K562 (cell line): ENCODE measurements around the gene PAF1. TPM values are rescaled to one million over a fixed set of nuclear protein-coding genes. Genes with fewer than 3 reads are reported as not detected.
A peak's percentile ranks its signal among the peaks of the same experiment; 100 is the strongest.

Experiments
- BCOR ChIP-seq: fragments of 450-650 bp; IDR thresholded peaks from 2 replicates; pipeline ENCODE4 v1.6.1; 2016
- GABPA ChIP-seq: fragments of 200-800 bp; sonication (Bioruptor generic); conservative IDR thresholded peaks from 2 replicates; pipeline ENCODE4 v1.6.1; 2016; ENCODE audit warnings: low read depth, missing genetic modification characterization, missing compliant biosample characterization
- HDGF ChIP-seq: fragments of 450-650 bp; IDR thresholded peaks from 2 replicates; pipeline ENCODE4 v1.6.1; 2016
- HOXB6 ChIP-seq: fragments of 250-450 bp; sonication (Bioruptor Pico); IDR thresholded peaks from 2 replicates; pipeline ENCODE4 v1.5.1; 2022; ENCODE audit warnings: mild to moderate bottlenecking, borderline replicate concordance
- KDM1A ChIP-seq, 2 experiments: fragments of 450-650 bp; IDR thresholded peaks; 2 replicates each; pipeline ENCODE4 v1.6.1; 2016; ENCODE audit warnings: mild to moderate bottlenecking in 2 of 2
- MECOM ChIP-seq: fragments of 250-450 bp; sonication (Bioruptor Pico); IDR thresholded peaks from 2 replicates; pipeline ENCODE4 v1.8.0; 2022; ENCODE audit warnings: inconsistent platforms
- NR2C2 ChIP-seq, 2 experiments: fragments of 200-800 bp in 1 of 2; sonication (Bioruptor generic) in 1 of 2; sonication (generic) in 1 of 2; formaldehyde crosslinking in 1 of 2; IDR thresholded peaks; 2 replicates each; pipeline versions ENCODE4 v1.6.1 to v1.8.0; 2016 to 2022; ENCODE audit warnings: mild to moderate bottlenecking in 1 of 2, missing compliant biosample characterization in 1 of 2, missing genetic modification characterization in 1 of 2, missing genetic modification reagents in 1 of 2
- RBM14 ChIP-seq: fragments of 200-400 bp; formaldehyde crosslinking; IDR thresholded peaks from 2 replicates; pipeline ENCODE4 v1.6.1; 2018; ENCODE audit warnings: low read depth, mild to moderate bottlenecking, low read length, moderate library complexity, borderline replicate concordance; ENCODE audit not compliant: insufficient read depth
- RBM17 ChIP-seq: fragments of 200-400 bp; formaldehyde crosslinking; IDR thresholded peaks from 2 replicates; pipeline ENCODE4 v1.6.1; 2017; ENCODE audit warnings: low read depth, mild to moderate bottlenecking, low read length, borderline replicate concordance
- RCOR1 ChIP-seq, 2 experiments: IDR thresholded peaks; 2 replicates each; pipeline ENCODE4 v1.6.1; 2012; ENCODE audit warnings: low read depth in 2 of 2, low read length in 2 of 2, borderline replicate concordance in 1 of 2, improper control_type of control experiment in 1 of 2
- RUNX1 ChIP-seq: sonication (generic); IDR thresholded peaks from 2 replicates; pipeline ENCODE4 v1.6.1; 2016; ENCODE audit warnings: antibody characterized with exemption, low read depth
- SAFB2 ChIP-seq: fragments of 200-400 bp; formaldehyde crosslinking; IDR thresholded peaks from 2 replicates; pipeline ENCODE4 v1.6.1; 2018; ENCODE audit warnings: borderline replicate concordance, low read length, low read depth, moderate library complexity; ENCODE audit not compliant: severe bottlenecking
- SMARCA4 ChIP-seq: fragments of 450-650 bp; IDR thresholded peaks from 2 replicates; pipeline ENCODE4 v1.6.1; 2016
- SOX6 ChIP-seq: fragments of 450-650 bp; IDR thresholded peaks from 2 replicates; pipeline ENCODE4 v1.6.1; 2014; ENCODE audit warnings: mild to moderate bottlenecking
- SRSF7 ChIP-seq: fragments of 200-400 bp; formaldehyde crosslinking; optimal IDR thresholded peaks from 2 replicates; pipeline ENCODE3; 2017; ENCODE audit warnings: mild to moderate bottlenecking, low read depth, low read length
- TAL1 ChIP-seq: fragments of 450-650 bp; IDR thresholded peaks from 2 replicates; pipeline ENCODE4 v1.6.1; 2016; ENCODE audit warnings: mild to moderate bottlenecking
- TEAD2 ChIP-seq: fragments of 450-650 bp; IDR thresholded peaks from 2 replicates; pipeline ENCODE4 v1.6.1; 2016; ENCODE audit warnings: missing genetic modification characterization, control low read depth, missing compliant biosample characterization
- ZBTB8A ChIP-seq: fragments of 450-650 bp; IDR thresholded peaks from 2 replicates; pipeline ENCODE4 v1.6.1; 2018; ENCODE audit warnings: mild to moderate bottlenecking, moderate library complexity; ENCODE audit not compliant: partially characterized antibody
- ZFP1 ChIP-seq: fragments of 450-650 bp; formaldehyde crosslinking; IDR thresholded peaks from 2 replicates; pipeline ENCODE4 v1.4.0; 2020; ENCODE audit warnings: mild to moderate bottlenecking, mixed read lengths
- ZFPM2 ChIP-seq: fragments of 250-450 bp; sonication (Bioruptor Pico); IDR thresholded peaks from 2 replicates; pipeline ENCODE4 v1.5.1; 2022; ENCODE audit warnings: mild to moderate bottlenecking
- ZKSCAN3 ChIP-seq: fragments of 250-450 bp; sonication (Bioruptor Pico); IDR thresholded peaks from 2 replicates; pipeline ENCODE4 v1.4.0; 2020
- polyA plus RNA-seq, 8 experiments: library from polyadenylated mRNA; depleted of rRNA in 4 of 8; stranded (reverse) in 5 of 8; unstranded in 3 of 8; fragments of >200 nt; fragmentation: Nextera tagmentation in 2 of 8; fragmentation: Illumina TruSeq in 1 of 8; extraction: Ambion mirVana in 2 of 8; extraction: Trizol in 1 of 8; gene quantifications; 2 replicates each; pipeline versions ENCODE4 v1.2.1 to v1.2.3, GENCODE V29; 2011 to 2014; ENCODE audit warnings: inconsistent platforms in 1 of 8, missing spikeins in 1 of 8
- total RNA-seq, 7 experiments: library from RNA; depleted of rRNA in 6 of 7; stranded (reverse); fragments of >200 nt in 6 of 7; fragmentation: Illumina TruSeq in 2 of 7; extraction: Trizol in 2 of 7; gene quantifications; 2 replicates each; pipeline versions ENCODE4 v1.2.1 to v1.2.3, GENCODE V29; 2011 to 2021; ENCODE audit warnings: low replicate concordance in 1 of 7
- TF ChIP-seq, protein P1 (sequence below): sonication (generic); formaldehyde crosslinking; IDR thresholded peaks from 2 replicates; pipeline ENCODE4 v1.8.0; 2022; ENCODE audit warnings: mild to moderate bottlenecking, missing genetic modification reagents
- TF ChIP-seq, protein P2 (sequence below): fragments of 250-450 bp; sonication (Bioruptor Pico); IDR thresholded peaks from 2 replicates; pipeline ENCODE4 v1.5.0; 2022; ENCODE audit warnings: mild to moderate bottlenecking
- TF ChIP-seq, protein P3 (sequence below): fragments of 450-650 bp; IDR thresholded peaks from 2 replicates; pipeline ENCODE4 v1.6.1; 2016

Gene PAF1
- total and polyA plus RNA-seq, 9 of the 15 experiments (the other 6 are each of a cell fraction or from before 2014, with no cell fraction given), result 1.5 to 45.0 (median 33.8) TPM

DNA sequence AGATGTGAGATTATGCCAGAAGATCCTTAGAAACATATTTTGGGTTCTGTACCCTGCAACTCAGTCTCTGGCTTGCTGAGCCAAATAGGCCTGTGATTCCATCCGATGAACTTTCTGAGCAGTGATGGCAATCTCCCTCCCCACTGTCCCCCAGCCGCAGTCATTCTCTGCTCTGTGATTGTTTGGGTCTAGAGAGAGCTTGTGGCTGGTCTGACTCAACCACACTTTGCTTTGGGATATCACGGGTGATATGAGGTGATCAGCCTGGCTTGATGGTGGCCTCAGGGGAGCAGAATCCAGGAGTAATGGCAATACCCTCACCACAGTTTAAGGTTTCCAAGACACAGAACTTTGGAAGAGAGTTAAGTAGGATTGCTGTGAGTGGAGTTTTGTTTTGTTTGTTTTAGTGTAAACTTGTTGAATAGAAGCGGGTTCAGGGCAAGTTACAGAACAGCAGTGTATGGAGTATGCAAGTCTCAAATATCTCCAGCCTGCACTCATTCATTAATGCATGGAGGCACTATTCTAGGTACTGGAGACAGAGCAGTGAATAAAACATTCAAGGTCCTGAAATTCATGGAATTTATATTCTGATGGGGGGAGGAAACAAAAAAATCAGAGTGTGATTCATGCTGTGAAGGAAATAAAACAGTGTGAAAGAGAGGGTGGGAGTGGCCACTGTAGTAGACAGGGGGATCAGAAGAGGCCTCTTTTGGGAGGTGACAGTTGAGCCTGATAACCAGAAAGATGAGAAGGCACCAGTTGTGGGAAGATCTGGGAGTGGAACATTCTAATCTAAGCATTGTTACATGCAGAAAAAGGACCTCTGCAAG, 43.4 kb downstream of the PAF1 start (continued):
- TF ChIP-seq MECOM, result peak; percentile 57; the same call in 1 of the 2 replicates
- TF ChIP-seq ZFPM2 (CRISPR knock-in tag), result no peak
- no peak for TF ChIP-seq BCOR
- TF ChIP-seq ZBTB8A, result no peak
- TF ChIP-seq NR2C2 (CRISPR knock-in tag; IDR thresholded peaks at IDR 0.05), result no peak
- peak; percentile 30; the same call in 1 of the 2 replicates for TF ChIP-seq NR2C2 (tag; IDR thresholded peaks at IDR 0.05)
- TF ChIP-seq KDM1A (IDR thresholded peaks at IDR 0.05), result peak; percentile 45 to 66; a peak in 3 of 4 replicates
- no peak for TF ChIP-seq HOXB6 (CRISPR knock-in tag)
- no peak for TF ChIP-seq GABPA (tag)
- TF ChIP-seq ZKSCAN3 (CRISPR knock-in tag), result no peak
- no peak for TF ChIP-seq RBM14
- 0 out of 2 replicates have a peak, but pooled peaks have one; percentile 19 for TF ChIP-seq TEAD2 (tag)
- TF ChIP-seq, protein P1, sequence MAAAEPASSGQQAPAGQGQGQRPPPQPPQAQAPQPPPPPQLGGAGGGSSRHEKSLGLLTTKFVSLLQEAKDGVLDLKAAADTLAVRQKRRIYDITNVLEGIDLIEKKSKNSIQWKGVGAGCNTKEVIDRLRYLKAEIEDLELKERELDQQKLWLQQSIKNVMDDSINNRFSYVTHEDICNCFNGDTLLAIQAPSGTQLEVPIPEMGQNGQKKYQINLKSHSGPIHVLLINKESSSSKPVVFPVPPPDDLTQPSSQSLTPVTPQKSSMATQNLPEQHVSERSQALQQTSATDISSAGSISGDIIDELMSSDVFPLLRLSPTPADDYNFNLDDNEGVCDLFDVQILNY (CRISPR knock-in tag), result no peak
- TF ChIP-seq, protein P2, sequence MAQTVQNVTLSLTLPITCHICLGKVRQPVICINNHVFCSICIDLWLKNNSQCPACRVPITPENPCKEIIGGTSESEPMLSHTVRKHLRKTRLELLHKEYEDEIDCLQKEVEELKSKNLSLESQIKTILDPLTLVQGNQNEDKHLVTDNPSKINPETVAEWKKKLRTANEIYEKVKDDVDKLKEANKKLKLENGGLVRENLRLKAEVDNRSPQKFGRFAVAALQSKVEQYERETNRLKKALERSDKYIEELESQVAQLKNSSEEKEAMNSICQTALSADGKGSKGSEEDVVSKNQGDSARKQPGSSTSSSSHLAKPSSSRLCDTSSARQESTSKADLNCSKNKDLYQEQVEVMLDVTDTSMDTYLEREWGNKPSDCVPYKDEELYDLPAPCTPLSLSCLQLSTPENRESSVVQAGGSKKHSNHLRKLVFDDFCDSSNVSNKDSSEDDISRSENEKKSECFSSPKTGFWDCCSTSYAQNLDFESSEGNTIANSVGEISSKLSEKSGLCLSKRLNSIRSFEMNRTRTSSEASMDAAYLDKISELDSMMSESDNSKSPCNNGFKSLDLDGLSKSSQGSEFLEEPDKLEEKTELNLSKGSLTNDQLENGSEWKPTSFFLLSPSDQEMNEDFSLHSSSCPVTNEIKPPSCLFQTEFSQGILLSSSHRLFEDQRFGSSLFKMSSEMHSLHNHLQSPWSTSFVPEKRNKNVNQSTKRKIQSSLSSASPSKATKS, result no peak
- no peak for TF ChIP-seq SMARCA4
- TF ChIP-seq SOX6, result peak; percentile 57; the same call in 1 of the 2 replicates
- TF ChIP-seq RCOR1 (IDR thresholded peaks at IDR 0.05; ENCODE audit: borderline replicate concordance in 1 of 2, low read depth in 2 of 2, low read length in 2 of 2), result peak in 1 of 2 experiments; percentile 80; a peak in 2 of 4 replicates
- TF ChIP-seq, protein P3, sequence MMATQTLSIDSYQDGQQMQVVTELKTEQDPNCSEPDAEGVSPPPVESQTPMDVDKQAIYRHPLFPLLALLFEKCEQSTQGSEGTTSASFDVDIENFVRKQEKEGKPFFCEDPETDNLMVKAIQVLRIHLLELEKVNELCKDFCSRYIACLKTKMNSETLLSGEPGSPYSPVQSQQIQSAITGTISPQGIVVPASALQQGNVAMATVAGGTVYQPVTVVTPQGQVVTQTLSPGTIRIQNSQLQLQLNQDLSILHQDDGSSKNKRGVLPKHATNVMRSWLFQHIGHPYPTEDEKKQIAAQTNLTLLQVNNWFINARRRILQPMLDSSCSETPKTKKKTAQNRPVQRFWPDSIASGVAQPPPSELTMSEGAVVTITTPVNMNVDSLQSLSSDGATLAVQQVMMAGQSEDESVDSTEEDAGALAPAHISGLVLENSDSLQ, result peak; percentile 46
- no peak for TF ChIP-seq RUNX1
- TF ChIP-seq SRSF7, result no peak
- TF ChIP-seq HDGF, result no peak
- TF ChIP-seq RBM17, result no peak
- TF ChIP-seq SAFB2, result no peak
- TF ChIP-seq ZFP1, result no peak
- peak; percentile 27; the same call in 1 of the 2 replicates for TF ChIP-seq TAL1
